Raji (cell line): ENCODE data around the gene ATG2B.

Experiments
- POLR2A ChIP-seq: IDR thresholded peaks from 2 replicates; pipeline ENCODE4 v1.6.1; 2011; ENCODE audit warnings: low read depth, low read length, control low read depth; ENCODE audit not compliant: insufficient read depth

Gene ATG2B

DNA sequence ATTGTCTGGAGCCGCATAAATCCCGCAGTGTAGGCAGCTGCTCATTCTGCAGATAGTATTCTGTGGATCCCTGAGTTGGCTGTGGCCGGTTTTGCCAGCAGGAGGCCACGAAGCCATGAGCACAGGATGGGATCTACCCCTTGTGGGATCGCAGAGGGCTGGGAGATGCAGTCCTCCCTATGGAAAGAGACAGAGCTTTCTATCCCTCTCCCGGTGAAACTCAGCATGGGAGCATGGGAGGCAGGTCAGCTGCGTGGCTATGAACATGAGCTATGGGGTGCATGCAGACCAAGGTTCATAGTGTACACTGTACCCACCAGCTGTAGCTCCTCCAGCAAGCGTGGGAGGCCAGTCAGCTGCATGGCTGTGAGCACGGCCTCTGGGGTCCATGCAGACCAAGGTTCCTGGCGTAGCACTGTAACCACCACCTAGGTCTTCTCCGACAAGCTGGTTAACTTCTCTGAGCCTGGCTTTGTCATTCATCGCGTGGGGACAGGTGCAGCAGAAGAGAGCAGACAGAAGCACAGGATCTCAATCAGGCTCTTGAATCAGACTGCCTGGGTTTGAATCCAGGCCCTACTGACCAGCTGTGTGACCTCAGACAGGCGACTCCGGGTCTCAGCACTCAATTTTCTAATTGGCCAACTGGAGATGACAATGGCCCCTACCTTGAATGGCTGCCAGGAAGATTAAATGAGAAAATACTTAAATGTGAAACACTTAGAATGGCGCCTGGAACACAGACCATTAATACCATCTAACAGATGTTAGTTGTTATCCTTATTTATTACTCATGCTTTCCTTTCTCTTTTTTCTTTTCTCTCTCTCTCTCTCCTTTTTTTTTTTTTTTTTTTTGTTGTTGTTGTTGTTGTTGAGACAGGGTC lies 101.1 kb downstream of the ATG2B start:
- TF ChIP-seq POLR2A: no peak

DNA sequence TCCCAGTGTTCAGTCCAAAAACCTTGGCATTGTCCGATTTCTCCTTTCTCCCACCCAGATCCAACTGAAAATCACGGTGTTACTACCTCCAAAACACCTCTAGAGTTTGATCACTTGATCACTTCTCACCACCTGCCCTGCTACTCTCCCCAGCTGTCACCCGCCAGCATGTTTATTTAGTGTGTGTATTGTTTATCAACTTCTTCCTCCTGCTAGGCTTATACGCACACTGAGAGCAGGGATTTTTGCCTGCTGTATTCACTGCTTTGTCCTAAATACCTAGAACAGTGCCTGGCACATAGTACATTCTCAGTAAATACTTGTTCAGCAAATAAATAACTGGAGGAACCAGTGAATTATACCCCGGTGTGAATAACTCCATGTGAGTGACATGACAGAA lies 102.1 kb downstream of the ATG2B start:
- TF ChIP-seq POLR2A: no peak

DNA sequence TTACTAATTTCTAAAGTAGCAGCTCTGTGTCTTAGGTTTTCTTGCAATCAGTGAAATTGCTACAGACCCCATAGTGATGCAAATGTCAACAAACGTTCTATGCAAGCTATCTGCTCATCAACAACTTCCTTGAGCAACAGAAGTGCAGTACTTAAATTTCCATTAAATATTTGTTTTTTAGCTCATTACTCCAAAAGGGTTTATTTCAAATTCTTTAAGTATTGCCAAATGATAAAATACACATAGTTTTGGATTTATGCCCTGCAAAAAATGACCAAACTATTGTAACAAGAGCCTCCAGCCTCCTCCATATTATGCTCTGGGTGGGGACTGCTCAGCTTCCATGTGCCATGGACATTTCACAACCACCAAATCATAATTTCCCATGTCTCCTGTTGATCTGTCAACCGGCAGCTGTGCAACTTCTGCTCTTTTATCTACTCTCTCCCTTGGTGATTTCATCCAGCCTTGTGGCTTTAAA lies 102.8 kb downstream of the ATG2B start:
- TF ChIP-seq POLR2A: no peak

DNA sequence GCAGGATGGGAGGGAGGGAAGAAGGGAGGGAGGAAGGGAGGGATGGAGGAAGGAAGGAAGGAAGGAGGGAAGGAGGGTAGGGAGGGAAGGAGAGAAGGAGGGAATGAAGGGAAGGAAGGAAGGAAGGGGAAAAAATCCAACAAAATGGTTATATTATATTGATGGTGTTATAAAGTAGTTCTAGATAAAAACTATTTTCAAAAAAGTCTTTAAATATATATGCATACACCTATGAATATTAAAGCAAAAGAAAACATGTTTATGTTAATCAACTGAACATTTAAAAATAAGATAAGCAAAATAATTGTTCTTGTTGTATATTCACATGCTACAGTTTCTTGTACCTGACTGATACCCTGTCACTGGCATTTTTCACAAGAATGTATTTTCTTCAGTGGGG lies 105.2 kb downstream of the ATG2B start:
- no peak for TF ChIP-seq POLR2A

DNA sequence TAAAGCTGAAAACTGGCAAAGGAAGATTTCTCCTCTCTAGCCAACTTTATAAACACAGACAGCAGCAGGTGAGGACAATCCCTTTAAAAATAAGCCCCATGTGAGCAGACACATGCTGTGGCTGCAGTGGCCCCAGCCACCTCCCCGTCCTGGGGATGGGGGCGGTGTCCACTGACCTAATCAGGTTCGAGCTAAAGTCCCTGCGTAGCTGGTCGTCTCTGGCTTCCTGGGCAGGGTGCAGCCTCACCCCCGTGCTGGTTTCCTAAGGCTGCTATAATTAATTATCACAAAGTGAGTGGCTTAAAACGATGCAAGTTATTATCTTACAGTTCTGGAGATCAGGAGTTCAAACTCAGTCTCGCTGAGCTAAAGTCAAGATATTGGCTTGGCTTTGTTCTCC lies 106.1 kb downstream of the ATG2B start:
- TF ChIP-seq POLR2A: no peak

DNA sequence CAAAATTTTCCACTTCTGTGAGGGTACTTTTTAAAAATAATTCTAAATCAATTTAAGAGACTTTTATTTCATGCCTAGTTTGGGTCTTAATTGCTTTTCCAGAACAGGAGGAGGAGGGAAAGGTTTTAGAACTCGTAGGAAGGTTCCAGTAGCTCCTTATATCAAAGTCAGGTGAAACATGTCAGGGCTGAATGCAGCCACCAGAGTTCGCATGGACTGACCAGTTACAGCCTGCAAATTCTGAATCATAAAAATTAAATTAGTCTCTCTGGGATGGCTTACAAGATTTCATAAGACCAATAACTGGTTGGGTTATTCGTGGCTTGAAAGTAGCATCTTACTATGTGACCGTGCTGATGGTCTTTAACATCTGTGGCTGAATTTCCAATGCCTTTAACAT lies 106.7 kb downstream of the ATG2B start:
- no peak for TF ChIP-seq POLR2A

DNA sequence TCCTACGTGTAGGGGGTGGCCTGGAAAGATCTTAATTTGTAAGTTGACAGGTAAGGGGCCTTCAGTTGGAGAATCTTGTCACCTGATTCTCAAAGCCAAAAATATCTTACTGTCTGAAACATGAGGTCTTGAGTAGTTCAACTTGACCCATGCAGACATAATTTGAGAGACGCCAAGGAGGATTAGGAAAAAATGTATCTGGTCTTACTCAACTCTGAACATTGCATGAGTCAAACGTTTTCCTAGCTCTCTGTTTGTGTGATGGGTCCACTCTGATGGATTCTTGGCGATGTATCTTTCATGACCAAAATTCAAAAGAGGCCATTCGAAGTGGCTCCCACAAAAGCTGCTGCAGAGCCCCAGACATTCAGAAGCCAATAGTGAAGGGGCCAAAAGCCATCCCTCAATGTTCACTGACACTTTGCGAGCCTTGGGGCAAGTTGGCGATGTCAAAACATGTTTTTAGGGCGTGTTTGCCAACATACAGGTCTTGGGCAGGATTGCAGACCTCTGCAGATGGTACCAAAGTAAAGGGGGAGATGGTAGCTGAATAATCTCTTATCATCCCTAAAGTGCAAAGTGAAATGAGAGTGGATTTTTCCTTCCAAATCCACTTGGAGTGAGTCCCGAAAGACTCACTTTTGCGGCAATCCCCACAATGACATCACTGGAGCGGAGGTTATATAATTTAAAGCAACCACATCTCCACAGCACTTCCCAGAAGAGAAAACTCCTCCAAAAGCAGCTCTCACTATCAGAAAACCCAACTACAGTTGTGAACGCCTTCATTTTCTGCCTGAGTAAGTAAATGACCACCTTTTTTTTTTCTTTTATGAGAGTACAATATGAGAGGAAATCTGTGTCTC lies 107.4 kb downstream of the ATG2B start, which contains the start of gene BDKRB1:
BDKRB1 (plus strand) TSS at position 710 of the 866 bp plus-strand sequence. CDS start 7,473 bp downstream, outside the sequence.
- no peak for TF ChIP-seq POLR2A

DNA sequence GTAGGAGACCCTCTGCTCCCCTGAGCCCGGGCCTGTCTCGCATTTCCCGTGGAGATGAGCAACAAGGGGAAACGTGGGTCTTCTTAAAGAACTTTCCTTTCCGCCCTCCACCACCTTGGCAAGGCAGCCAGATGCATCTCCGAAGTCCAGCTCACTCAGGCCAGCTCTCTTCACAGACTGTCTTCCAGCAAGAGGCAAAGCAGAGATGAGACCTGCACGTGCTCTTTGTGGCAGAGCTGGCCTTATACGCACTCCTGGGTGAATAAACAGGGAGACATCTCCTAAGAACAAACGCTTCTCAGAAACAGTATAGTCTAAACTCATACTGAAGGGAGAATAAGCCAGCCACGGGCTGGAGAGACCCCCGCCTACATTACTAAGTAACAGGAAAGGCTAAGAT lies 108.5 kb downstream of the ATG2B start:
- TF ChIP-seq POLR2A: no peak

DNA sequence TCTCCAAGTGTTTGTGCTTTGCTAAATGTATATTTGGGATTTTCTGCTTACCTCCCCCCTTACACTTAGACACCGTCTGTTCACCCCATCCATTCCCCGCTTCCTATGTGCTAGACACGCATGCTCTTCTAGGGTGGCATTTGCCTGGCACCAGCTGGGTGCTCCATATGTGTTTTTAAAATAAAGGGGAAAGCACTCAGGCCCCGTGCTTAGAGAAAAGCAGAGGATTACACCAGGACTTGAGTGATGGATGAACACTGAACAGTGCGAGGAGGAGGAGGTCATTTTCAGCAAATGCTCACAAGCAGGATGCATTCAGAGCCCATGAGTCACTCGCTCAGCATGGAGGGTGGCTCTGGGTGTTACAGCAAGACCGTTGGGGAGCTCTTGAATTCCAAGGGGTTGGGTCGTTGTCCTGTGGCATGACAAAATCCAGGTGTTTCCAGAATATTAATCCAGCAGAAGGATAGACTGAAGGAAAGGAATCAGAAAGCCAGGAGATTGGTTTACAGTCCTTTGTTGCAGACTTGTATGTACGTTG lies 110.1 kb downstream of the ATG2B start:
- TF ChIP-seq POLR2A: no peak

DNA sequence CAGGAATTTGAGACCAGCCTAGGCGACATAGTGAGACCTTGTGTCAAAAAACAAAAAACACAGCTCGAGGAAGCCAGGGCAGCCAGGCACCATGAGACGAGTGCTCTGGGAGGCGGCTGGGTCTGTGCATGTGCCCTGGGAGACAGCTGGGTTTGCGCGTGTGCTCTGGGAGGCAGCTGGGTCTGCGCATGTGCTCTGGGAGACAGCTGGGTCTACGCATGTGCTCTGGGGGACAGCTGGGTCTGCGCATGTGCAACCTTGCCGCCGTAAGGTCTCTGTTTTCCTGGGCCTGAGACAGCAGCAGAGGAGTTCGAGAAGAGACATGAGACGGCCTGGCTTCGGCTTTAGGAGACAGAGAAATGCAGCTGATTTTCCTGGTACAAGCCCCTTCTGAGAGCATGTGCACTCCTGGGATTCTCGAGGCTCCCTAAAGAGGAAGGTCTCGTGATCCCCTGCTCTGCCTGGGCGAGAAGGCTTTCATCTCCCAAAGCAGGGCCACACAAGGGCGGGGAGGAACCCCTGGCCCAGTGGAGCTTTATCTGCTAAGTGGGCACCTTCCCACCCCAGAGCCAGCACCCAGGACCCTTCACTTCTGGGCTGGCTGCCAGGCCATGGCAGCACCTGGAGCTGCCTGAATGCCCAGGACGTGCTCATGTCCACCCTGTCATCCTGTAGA lies 110.7 kb downstream of the ATG2B start:
- no peak for TF ChIP-seq POLR2A

DNA sequence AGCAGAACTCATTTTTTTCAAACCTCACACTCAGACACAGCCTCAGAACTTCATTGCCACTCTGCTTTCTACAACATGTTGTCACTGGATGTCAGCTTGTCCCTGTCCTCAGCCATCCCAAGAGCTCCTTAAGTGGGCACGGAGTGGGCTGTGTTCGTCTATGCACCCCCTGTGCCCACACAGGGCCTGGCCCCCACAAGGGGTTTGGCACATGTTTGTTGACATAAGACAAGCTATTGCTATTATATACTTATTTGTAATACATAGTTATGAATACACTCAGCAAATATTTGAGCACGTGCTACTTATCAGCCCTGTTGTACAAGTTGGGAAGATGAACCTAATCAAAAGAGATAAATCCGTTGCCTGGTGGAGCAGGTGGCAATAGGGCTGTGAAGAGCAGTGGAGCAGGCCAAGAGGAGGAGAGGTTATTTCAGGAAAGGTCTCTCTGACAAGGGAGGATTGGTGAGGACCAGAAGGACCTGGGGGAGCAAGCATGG lies 111.4 kb downstream of the ATG2B start:
- no peak for TF ChIP-seq POLR2A

DNA sequence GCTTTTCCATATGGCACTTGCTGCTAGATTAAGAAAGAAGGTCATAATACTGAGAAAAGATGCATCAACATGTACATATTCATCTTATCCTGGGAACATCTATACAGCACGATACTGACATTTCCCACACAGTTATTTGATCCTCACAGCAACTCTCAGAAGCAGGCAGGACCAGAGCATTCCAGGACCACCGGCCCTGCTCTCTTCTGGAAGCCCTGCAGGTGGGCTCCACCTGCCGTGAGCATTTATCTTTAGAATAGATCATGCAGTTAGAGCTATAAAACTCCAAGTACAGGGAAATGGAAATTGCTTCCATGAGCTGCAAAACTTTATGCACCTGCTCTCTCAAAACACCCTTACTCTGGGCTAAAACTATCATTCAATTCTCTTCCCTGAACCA lies 112.7 kb downstream of the ATG2B start:
- TF ChIP-seq POLR2A: no peak

DNA sequence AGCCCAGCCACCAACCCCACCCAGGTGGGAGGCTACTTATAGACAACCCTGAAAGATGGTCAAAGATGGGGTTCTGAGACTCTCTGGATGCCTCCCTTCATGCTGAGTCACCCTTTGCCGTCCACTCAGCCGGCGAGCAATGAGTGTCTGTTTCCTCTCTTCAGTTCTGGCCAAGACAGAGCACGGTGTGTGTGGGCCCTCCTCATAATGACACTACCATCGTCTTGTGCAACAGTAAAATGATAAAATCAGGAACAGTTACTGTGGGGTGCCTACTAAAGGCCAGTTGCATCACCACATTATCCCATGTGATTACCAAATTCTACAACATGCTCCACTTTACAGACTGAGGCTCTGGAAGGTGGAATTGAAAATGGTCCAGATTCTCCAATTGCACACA lies 114.1 kb downstream of the ATG2B start:
- no peak for TF ChIP-seq POLR2A

DNA sequence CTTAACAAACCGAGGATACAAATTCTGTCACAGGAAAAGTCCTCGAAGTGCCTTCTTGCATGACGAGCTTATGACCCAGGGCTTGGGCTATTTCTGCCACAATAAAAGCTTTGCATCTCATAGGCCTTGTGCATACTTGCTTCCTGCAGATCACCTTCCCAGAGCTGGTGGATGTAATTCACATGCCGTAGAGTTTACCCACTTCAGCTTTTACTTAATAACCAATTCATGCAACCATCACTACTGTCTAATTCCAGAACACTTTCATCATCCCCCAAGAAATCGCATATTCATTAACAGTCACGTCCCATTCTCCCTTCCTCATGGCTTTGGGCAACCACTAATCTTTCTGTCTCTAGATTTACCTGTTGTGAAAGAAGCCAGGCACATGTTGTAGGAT lies 116.1 kb downstream of the ATG2B start:
- no peak for TF ChIP-seq POLR2A

DNA sequence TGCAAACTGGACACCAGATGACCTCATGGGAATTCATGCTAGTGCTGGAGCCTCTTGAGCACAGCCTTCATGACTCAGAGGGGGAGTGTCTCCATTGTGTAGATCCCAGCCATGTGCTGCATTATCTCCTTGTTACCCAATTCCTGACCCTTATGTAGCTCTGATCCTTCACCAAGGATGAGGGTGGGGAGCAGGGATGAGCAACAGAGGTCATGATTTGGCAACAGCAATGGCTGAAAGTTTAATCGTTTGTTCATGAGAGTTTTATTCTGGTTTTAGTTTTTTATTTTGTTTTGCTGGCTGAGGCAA lies 116.6 kb downstream of the ATG2B start:
- TF ChIP-seq POLR2A: no peak

DNA sequence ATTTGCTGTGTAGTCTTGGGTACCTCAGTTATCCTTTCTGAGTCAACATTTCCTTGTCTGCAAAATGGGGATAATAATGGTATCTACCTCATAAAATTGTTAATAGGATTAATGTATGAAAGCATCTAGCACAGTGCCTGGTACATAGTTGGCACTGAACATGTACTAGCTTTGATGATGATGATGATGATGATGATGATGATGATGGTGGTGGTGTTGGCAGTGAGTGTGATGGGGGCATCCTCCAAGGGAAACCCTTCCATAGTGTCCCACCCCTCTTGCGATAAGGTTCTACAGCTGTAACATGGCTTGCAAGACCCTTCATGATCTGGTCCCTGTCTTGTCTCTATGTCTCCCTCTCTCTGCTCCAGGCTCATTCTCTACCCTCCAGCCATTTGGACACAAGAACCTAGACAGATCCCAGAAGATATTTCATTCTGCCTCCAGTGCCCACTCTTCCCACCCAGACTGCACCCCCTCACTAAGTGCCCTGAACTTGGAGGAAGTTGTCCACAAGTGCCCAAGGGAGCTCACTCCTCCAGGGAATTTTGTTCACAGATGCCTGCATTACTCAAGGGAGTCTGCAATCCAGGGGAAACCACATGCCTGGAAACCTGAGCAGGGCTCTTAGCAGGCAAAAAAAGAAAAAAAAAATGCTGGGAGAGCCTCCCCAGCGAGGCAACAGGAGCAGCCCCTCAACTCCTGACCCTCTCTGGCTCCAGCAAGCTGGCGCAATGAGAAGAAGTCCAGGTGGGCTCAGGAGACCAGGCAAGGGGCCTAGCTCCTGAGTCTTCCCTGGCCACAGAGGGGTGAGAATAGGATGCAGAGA lies 117.2 kb downstream of the ATG2B start:
- no peak for TF ChIP-seq POLR2A
